Limb (tissue), 2 donors: Measurements from ENCODE around the gene ACACA.

Source experiments
- DNase-seq, 2 donors: peaks; one replicate each; pipeline ENCODE4 v3.0.0-alpha.2; 2016; ENCODE audit errors: extremely low spot score in 2 of 2

Gene ACACA

GRCh38 chr17:37231887-37232286 lies 174.7 kb downstream of the ACACA start:
- no peak for DNase-seq

- DNase-seq = no peak
Measured at GRCh38 chr17:37230633-37231032, 176.0 kb downstream of the ACACA start.

- DNase-seq = no peak
Measured at GRCh38 chr17:37225465-37225864, 181.2 kb downstream of the ACACA start.

- DNase-seq = no peak
Measured at GRCh38 chr17:37221865-37222264, 184.8 kb downstream of the ACACA start.

- DNase-seq = peak in 1 of 2 donors; percentile 50
Measured at GRCh38 chr17:37220607-37220953, 186.1 kb downstream of the ACACA start.

- no peak for DNase-seq
Measured at GRCh38 chr17:37219876-37220606, 186.6 kb downstream of the ACACA start.

GRCh38 chr17:37218849-37219248 lies 187.8 kb downstream of the ACACA start:
- no peak for DNase-seq

GRCh38 chr17:37214416-37214815 lies 192.2 kb downstream of the ACACA start:
- no peak for DNase-seq

- DNase-seq = no peak
Measured at GRCh38 chr17:37213927-37214326, 192.7 kb downstream of the ACACA start.

- DNase-seq = no peak
Measured at GRCh38 chr17:37212179-37212578, 194.5 kb downstream of the ACACA start.

GRCh38 chr17:37211136-37211535 lies 195.5 kb downstream of the ACACA start:
- no peak for DNase-seq

GRCh38 chr17:37207103-37207502 lies 199.5 kb downstream of the ACACA start:
- DNase-seq = no peak

- DNase-seq = no peak
Measured at GRCh38 chr17:37206299-37206698, 200.3 kb downstream of the ACACA start.

GRCh38 chr17:37200497-37200896 lies 206.1 kb downstream of the ACACA start:
- DNase-seq = no peak

GRCh38 chr17:37197336-37197735 lies 209.3 kb downstream of the ACACA start:
- no peak for DNase-seq

GRCh38 chr17:37194208-37194607 lies 212.4 kb downstream of the ACACA start:
- DNase-seq = no peak

GRCh38 chr17:37191219-37191618 lies 215.4 kb downstream of the ACACA start:
- no peak for DNase-seq

- no peak for DNase-seq
Measured at GRCh38 chr17:37190493-37190892, 216.1 kb downstream of the ACACA start.

- no peak for DNase-seq
Measured at GRCh38 chr17:37188157-37188556, 218.5 kb downstream of the ACACA start.

GRCh38 chr17:37187262-37187661 lies 219.4 kb downstream of the ACACA start:
- no peak for DNase-seq

- no peak for DNase-seq
Measured at GRCh38 chr17:37182786-37183465, 223.7 kb downstream of the ACACA start.

GRCh38 chr17:37180376-37180775 lies 226.3 kb downstream of the ACACA start:
- DNase-seq = no peak

GRCh38 chr17:37179893-37180292 lies 226.7 kb downstream of the ACACA start:
- DNase-seq = no peak
